Stimulated activated CD4-positive, alpha-beta T cell treated with anti-CD3 and anti-CD28 coated beads, Interleukin-1b, Interleukin-23, amount 100 ng/mL, for 24 hours (primary cell): ENCODE data around the gene NFATC1.

ENCODE experiments used
- DNase-seq, 4 experiments: peaks; one replicate each; pipeline ENCODE4 v3.0.0-alpha.2; 2020; ENCODE audit warnings: low read depth in 4 of 4, low spot score in 1 of 4

NFATC1 gene

GRCh38 chr18:79422022-79422782 lies 26.5 kb downstream of the NFATC1 start:
- no peak for DNase-seq

DNA sequence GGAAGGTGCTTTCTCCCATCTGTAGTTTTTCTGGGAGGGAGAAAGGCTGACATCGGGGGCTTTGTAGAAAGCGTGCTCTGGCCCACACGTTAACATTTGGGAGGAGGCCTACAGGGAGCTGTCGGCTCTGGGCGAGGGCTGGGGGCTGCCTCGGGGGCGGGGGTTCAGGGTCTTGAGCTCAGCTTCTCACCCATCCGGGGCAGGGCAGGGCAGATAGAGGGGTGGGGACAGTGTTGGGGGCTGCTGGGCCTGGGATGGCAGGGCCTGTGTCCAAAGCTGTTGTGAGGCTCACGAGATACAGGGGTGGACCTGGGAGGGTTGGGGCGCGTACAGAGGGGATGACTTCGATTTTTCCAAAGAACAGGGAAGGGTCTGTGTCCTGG lies 27.0 kb downstream of the NFATC1 start:
- DNase-seq = no peak

GRCh38 chr18:79423211-79424007 lies 27.7 kb downstream of the NFATC1 start:
- no peak for DNase-seq

DNA sequence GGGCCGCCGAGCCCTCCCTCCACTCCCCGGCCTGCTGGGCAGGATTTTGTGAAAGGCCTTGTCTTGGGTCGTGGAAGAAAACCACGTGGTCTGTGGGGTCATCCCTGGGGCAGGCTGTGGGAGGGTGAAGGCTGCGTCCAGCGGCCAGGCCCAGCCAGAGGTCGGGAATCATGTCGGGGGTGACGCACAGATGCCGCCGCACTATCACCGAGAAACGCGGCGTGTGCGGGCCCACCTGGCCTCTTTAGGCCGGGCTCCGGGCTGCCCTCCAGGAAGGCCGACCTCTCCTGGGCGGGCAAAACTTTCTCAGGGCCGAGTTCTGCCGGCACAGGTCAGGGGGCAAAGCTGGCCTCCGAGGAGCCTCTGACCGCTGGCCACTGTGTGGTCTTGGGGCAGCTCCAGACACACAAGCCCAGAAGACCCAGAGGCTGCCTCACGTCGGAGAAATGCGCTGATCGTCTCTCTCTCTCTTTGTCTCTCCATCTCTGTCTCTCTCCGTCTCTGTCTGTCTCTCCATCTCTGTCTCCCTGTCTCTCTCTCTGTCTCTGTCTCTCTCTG lies 28.4 kb downstream of the NFATC1 start:
- no peak for DNase-seq

GRCh38 chr18:79424880-79425568 lies 29.3 kb downstream of the NFATC1 start:
- DNase-seq = no peak

GRCh38 chr18:79425569-79425886 lies 29.8 kb downstream of the NFATC1 start:
- DNase-seq = no peak

DNA sequence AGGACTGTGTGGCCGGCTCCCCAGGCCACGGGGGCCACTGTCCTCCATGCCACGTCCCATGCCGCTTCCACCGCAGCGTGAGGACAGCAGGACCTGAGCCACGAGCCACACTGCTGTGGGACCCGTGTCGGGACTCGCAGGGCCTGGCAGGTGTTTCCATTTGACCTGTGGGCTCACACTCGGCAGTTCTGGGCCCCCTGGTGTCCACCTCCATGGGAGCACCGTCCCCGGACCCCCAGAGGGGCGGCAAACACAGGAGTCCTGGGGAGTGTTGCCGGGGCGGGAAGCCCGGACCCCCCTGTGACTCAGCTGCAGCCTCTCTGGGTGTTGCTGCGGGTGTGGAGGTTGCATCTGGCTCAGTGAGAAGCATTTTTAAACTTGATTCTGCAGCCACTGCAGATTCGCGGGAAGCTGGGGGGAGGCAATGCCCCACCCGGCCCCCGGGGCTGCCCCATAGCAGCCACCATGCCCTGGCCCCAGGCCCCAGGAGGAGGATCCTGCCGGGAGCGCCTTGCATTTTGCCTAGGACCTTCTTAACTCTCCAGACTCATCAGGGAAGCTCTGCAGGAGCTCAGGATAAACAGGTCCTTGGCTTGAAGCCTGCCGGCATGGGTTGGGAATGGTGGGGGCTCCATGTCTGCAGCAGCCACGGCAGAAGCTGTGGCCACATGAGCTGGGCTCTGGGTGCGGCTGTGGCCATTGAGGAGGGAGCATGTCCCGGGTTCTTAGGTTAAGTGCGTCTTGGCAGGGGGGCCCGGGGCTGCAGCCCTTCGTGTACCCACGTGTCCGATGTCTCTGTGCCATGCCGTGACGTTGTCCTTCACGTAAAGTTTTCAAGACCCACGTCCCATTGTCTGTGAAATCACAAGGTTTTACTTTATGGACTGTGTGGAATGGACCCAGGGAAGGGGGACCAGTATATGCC lies 30.9 kb downstream of the NFATC1 start:
- no peak for DNase-seq

GRCh38 chr18:79427368-79428225 lies 31.9 kb downstream of the NFATC1 start:
- no peak for DNase-seq

- DNase-seq = no peak
These were observed 32.6 kb downstream of the NFATC1 start for GRCh38 chr18:79428287-79428686.

DNA sequence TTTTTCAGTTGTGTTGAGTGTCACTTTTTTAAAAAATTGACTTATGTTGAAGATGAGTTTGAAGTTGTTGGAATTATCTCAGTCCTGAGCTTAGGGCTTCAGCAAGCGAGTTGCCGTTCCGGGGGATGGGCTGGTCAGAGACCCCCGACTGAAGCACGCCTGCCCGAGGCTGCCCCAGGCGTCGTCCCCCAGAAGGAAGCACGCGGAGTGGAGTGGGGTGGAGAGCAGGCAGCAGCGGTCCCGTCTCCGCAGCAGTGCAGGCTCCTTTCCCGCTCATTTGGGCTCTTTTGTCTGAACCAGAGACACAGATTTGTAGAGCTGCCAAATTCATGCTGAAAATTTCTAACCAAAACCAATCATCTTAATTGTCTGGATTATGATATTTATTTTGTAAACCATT lies 33.7 kb downstream of the NFATC1 start:
- DNase-seq = no peak

GRCh38 chr18:79429785-79430281 lies 34.1 kb downstream of the NFATC1 start:
- no peak for DNase-seq

DNA sequence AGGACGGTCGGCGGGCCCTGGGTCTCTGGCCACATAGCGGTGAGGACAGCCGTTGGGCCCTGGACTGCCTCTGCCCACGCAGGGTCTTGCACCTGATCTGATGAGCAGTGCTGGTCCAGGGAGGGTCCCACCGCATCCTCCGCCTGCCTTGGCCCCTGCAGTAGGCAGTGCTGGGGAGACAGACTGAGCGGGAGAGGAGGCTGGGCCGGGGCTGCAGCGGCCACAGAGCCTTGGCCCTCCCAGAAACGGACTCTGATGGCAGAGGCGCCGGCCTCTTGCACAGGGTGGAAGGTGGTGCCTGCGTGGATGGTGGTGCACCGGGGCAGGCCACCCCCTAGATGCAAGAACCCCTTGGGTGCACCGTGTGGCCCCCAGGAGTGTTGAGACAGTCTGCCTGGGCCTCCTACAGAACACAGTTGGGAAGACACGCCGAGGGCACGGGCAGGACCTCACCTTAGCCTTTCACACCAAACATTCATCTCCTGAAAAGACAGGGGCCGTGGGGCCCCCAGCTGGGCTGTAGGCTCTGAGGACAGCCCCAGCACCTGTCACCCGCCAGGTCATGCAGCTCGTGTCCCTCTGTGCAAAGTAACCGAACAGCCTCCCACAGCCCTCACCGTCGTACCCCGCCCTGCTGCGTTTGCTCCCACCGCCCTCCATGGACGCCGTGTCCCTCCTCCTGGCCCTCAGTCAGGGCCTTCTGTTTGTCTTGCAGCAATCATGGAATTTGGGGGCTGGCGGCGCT lies 36.8 kb downstream of the NFATC1 start:
- DNase-seq = no peak

DNA sequence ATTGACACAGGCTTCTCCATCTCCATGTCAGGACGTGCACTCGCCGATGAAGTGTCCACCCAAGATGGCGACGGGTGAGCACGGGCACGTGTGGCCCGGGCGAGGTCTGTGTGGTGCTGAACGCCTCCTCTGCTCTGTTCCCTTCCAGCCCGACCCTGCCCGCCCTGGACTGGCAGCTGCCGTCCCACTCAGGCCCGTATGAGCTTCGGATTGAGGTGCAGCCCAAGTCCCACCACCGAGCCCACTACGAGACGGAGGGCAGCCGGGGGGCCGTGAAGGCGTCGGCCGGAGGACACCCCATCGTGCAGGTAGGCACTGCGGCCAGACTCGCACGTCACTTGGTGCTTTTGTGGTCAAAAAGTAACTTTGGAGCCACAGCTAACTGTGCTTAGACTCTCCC lies 37.7 kb downstream of the NFATC1 start:
- DNase-seq = no peak

DNA sequence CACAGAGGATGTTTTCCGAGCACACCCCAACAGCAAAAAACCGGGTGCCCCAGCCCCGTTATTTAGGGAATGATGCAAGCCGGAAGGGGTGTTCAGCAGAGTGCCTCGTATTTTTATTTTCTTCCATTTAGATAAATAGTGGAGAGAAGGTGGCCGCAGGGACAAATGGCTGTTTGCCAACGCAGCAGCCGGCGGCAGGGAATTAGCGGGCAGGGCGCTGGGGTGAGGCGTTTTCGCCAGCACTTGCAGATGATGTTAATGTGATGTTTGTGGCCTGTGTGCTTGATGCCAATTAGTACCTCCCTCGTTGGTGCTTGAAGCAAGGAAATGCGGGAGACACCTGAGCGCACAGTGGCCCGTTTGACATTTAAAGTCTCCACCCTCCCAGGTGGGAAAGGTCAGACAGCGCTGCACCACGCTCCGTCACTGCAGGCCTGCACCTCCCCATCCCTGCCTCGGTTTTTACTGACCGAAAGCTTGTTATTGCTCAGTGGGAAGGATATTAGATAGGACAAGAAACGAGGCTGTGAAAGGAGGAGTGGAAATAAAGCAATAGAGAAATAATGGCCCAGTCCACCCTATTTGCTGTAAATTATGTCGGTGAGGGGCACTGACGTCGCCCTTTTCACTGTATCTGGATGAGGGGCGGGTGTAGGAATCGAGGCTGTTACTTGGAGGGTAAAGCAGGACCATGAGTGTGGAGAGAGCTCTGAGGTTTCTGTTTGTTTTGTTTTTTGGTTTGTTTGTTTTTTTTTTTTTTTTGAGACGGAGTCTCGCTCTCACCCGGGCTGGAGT lies 39.1 kb downstream of the NFATC1 start:
- no peak for DNase-seq

DNA sequence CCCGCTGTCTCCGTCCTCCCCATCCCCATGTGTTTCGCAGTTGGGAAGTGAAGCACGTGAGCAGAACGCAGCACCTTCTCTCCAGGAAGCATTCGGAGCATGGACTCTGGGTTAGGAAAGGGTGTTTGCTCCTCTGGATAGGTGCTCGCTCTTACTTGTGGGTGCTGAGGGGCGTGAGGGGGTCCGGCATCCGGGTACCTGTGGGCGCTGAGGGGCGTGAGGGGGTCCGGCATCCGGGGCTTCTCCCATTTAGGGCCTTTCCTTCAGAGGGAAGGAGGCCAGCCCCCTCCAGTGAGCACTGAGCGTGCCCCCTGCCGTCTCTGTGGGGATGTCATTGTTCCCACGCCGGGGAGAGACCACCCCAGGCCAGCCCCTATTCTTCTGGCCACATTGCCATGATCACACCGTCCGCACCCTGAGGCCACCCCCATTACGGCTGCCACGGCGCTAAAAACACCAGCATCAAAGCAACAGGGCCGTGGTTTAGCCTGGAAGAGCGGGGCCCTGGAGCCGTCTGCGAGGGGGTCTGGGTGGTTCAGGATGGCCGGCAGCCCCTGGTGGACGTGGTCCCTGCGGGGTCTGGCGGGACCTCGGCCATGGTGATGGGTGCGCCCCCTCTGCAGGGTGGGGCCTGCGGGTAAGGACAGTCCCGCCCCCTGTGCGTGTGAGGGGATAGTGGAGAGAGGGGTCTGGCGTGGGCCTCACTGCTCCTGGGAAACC lies 41.0 kb downstream of the NFATC1 start:
- no peak for DNase-seq

DNA sequence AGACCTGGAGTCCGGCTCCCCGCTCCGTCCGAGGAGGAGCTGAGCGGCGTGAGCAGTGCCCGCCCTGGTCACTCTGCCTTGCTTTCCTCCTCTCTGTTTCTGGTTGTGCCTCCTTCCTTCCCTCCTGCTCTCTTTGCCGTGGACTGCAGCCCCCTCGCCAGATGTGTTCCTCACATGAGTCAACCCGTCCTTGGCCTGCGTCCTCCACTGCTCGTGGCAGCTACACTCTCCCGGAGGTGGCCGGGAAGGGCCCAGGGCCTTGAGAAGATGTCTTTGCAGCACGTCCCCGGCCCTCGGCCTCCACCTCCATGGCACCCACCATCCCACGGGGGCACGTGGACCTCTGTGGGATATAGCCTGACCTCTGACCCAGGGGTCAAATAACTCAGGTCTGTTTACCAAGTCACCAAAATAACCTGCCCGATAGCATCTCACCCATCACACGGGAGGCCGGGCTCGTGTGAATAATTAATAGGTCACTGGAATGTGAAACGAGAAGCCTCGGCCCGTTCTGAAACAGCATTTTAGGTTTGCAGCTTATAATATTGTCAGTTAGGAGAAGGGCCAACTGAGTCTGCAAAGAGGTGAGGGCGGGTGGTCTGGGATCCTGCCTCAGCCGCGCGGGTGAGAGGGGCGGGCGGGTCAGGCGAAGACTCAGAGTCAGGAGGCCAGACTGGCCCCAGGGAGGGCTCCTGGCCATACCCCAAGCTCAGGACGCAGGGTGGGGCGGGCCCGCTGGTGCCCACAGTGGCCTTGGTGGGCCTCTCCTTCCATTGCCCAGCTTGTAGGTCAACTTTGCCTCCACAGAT lies 42.6 kb downstream of the NFATC1 start:
- no peak for DNase-seq
